ENCODE measurements around the gene ZNF607.
"Not testable (repeated sequence)": the region's sequence is repeated elsewhere in the genome, so short reads cannot be mapped to it uniquely, and the experiment has no call there.

GRCh38 chr19:37757683-37758082 is 38.1 kb upstream of the ZNF607 start:
- not testable (repeated sequence) for TF ChIP-seq CTCF, POLR2A, POLR2AphosphoS5 (IDR thresholded peaks at IDR 0.05)

Measured in suprapubic skin (tissue), 4 donors.